Stimulated activated CD8-positive, alpha-beta memory T cell treated with anti-CD3 and anti-CD28 coated beads, Interleukin-7, amount 100 ng/mL, for 1 hour (primary cell): Measurements from ENCODE around the gene PRKCH.

Experiments used
- DNase-seq, 2 donors: peaks; one replicate each; pipeline ENCODE4 v3.0.0-alpha.2; 2020; ENCODE audit warnings: low read depth in 2 of 2

PRKCH gene

DNA sequence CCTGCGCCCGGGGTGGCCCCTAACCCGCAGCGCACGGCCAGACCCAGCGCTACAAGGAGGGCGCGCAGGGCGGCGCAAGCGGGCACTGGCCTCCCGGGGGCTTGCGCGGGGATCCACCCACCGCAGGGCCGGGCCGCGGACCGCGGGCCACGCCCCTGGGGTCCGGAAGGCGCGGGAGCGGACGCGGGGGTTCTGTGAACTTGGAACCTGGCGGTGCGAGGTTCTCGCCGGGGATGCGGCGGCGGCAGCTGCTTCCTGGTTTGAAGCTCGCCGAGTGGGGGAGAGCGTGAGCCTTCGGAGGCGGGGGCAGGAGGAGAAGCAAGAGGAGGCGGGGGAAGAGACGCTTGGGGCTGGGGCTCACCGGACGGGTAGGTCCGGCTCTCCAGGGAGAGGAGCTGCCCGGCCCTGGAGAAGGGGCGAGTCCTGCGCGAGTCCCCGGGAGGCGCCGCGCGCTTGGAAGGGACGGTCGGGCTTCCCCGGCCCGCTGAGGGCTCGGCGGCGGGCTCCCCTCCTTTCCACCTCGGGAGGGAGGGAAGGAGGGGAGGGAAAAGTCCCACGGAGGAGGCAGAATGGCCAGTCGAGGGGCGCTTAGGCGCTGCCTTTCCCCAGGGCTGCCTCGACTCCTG lies at the start of gene PRKCH:
Gene PRKCH, plus strand, starts transcription at position 195 of the 626 bp plus-strand sequence. CDS start 523 bp downstream, outside the sequence.
- DNase-seq: peak; percentile 65 to 66

- no peak for DNase-seq
Observed at GRCh38 chr14:61277232-61277631, 44.1 kb upstream of the PRKCH start.

- DNase-seq: no peak
Observed at GRCh38 chr14:61277784-61278183, 43.6 kb upstream of the PRKCH start.

GRCh38 chr14:61279082-61279481 lies 42.3 kb upstream of the PRKCH start:
- no peak for DNase-seq

- no peak for DNase-seq
Observed at GRCh38 chr14:61280092-61280525, 41.3 kb upstream of the PRKCH start.

GRCh38 chr14:61280526-61281185 lies 40.7 kb upstream of the PRKCH start:
- DNase-seq: peak; percentile 61 to 68

DNA sequence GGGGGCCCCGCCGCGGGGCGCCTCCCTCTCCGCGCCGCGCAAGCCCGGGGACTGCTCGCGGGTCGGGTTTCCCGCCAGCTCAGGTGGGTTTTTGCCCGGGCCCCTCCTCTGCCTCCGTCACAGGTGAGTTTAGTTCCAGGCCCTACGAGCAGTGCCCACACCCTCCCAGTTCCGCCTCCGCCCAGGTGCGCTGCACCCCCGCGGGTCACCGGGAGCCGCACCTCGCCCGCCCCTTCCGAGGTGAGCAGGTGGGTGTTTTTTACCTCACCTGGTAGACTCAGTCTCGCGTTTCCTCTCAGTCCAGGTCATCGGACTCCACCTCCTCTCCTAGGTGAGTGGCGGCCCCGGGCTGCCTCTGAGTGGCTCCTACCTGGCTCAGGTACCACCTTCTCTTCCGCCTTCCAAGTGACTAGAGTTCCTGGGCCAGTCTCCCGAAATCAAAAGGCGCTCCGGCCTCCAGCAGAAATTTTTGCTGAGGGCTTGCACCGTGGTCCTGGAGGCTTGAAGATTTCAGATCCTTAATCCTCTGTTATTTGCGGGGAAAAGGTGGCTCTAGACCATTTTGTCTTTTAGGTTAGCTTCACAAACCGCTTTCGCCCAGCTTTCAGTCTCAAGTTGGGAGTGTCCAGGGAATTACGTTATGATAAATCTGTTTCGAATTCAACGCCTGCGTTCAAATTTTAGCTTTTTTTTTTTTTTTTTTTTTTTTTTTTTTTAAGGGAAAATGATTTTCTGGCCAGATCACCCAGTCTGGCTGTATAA lies 40.0 kb upstream of the PRKCH start, which contains the start of gene TMEM30B:
Gene TMEM30B, minus strand, starts transcription at position 153 of the 762 bp plus-strand sequence. CDS start 191 bp downstream, outside the sequence.
- no peak for DNase-seq

- DNase-seq: no peak
Observed at GRCh38 chr14:61281948-61282275, 39.5 kb upstream of the PRKCH start.

- no peak for DNase-seq
Observed at GRCh38 chr14:61282746-61283145, 38.6 kb upstream of the PRKCH start.

- no peak for DNase-seq
Observed at GRCh38 chr14:61284001-61284400, 37.4 kb upstream of the PRKCH start.

GRCh38 chr14:61285364-61285763 lies 36.0 kb upstream of the PRKCH start:
- DNase-seq: no peak

- DNase-seq: no peak
Observed at GRCh38 chr14:61287196-61287595, 34.2 kb upstream of the PRKCH start.

DNA sequence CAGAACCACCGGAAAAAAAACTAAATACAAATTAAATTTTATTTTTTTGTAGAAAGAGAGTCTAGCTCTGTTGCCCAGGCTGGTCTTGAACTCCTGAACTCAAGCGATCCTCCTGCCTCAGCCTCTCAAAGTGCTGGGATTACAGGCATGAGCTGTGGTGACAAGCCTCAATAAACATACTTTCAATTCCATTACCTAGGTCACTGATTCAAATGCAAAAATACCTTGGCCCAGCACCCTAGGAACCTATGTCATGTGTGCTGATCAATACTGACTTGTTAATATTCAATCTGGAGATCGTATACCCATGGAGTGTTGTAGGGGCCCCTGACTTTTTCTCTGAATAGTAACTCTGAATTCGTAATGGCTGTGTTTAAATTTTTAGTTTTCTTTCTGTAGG lies 33.2 kb upstream of the PRKCH start:
- no peak for DNase-seq

DNA sequence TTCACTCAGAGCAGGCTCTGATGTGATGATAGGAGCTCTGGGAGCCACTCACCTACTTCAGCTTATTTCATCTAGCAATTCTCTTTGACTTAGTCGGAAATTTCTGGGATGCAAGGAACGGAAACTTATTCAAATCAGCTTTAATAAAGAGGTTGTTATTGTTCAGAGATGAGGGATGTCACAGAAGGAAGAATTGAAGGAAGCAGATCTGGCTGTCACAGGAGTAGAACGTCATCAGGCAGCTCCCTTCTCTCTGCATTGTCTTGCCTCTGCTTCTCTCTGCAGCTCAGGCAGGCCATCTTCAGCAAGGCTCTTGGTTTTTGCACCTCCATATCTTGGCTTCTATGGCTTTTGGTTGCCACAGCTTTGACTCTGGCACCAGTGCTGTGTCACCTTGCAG lies 32.7 kb upstream of the PRKCH start:
- no peak for DNase-seq

- no peak for DNase-seq
Observed at GRCh38 chr14:61290701-61291100, 30.7 kb upstream of the PRKCH start.

GRCh38 chr14:61296151-61296550 lies 25.2 kb upstream of the PRKCH start:
- DNase-seq: no peak

GRCh38 chr14:61296719-61297502 lies 24.5 kb upstream of the PRKCH start:
- DNase-seq: no peak

GRCh38 chr14:61297581-61297980 lies 23.8 kb upstream of the PRKCH start:
- no peak for DNase-seq

- no peak for DNase-seq
Observed at GRCh38 chr14:61298824-61299223, 22.6 kb upstream of the PRKCH start.

- no peak for DNase-seq
Observed at GRCh38 chr14:61300209-61300608, 21.2 kb upstream of the PRKCH start.

- no peak for DNase-seq
Observed at GRCh38 chr14:61300754-61301153, 20.6 kb upstream of the PRKCH start.

- DNase-seq: no peak
Observed at GRCh38 chr14:61304688-61305087, 16.7 kb upstream of the PRKCH start.
